Stimulated activated CD8-positive, alpha-beta memory T cell treated with anti-CD3 and anti-CD28 coated beads, Interleukin-4, amount 100 ng/mL, for 24 hours (primary cell): Measurements from ENCODE around the gene PAPPA.

Experiments
- DNase-seq: peaks from one replicate; pipeline ENCODE4 v3.0.0-alpha.2; 2020; ENCODE audit warnings: low read depth

PAPPA gene

GRCh38 chr9:116232424-116233159 is 79.0 kb downstream of the PAPPA start:
- no peak for DNase-seq

- DNase-seq = no peak
These were observed 79.6 kb downstream of the PAPPA start for GRCh38 chr9:116233160-116233530.

- DNase-seq = no peak
These were observed 80.5 kb downstream of the PAPPA start for GRCh38 chr9:116234081-116234480.

- DNase-seq = no peak
These were observed 83.4 kb downstream of the PAPPA start for GRCh38 chr9:116236979-116237378.

- no peak for DNase-seq
These were observed 83.9 kb downstream of the PAPPA start for GRCh38 chr9:116237456-116237855.

GRCh38 chr9:116238225-116238624 is 84.6 kb downstream of the PAPPA start:
- no peak for DNase-seq

- DNase-seq = no peak
These were observed 85.3 kb downstream of the PAPPA start for GRCh38 chr9:116238776-116239340.

GRCh38 chr9:116243708-116244107 is 90.1 kb downstream of the PAPPA start:
- no peak for DNase-seq

GRCh38 chr9:116247284-116247683 is 93.7 kb downstream of the PAPPA start:
- no peak for DNase-seq

GRCh38 chr9:116247791-116248374 is 94.3 kb downstream of the PAPPA start:
- DNase-seq = no peak

GRCh38 chr9:116250891-116251290 is 97.3 kb downstream of the PAPPA start:
- no peak for DNase-seq

GRCh38 chr9:116251366-116251765 is 97.8 kb downstream of the PAPPA start:
- no peak for DNase-seq

- no peak for DNase-seq
These were observed 106.9 kb downstream of the PAPPA start for GRCh38 chr9:116260531-116260930.

- no peak for DNase-seq
These were observed 108.9 kb downstream of the PAPPA start for GRCh38 chr9:116262448-116262847.

- no peak for DNase-seq
These were observed 110.8 kb downstream of the PAPPA start for GRCh38 chr9:116264361-116264760.

- DNase-seq = no peak
These were observed 113.4 kb downstream of the PAPPA start for GRCh38 chr9:116267021-116267420.

GRCh38 chr9:116269250-116269649 is 115.7 kb downstream of the PAPPA start:
- no peak for DNase-seq

GRCh38 chr9:116270546-116270945 is 117.0 kb downstream of the PAPPA start:
- no peak for DNase-seq

- DNase-seq = no peak
These were observed 117.7 kb downstream of the PAPPA start for GRCh38 chr9:116271340-116271739.

- no peak for DNase-seq
These were observed 118.4 kb downstream of the PAPPA start for GRCh38 chr9:116271991-116272390.

GRCh38 chr9:116274293-116274692 is 120.7 kb downstream of the PAPPA start:
- no peak for DNase-seq

- DNase-seq = no peak
These were observed 122.0 kb downstream of the PAPPA start for GRCh38 chr9:116275418-116276195.

GRCh38 chr9:116276196-116276493 is 122.6 kb downstream of the PAPPA start:
- no peak for DNase-seq
